SKM-1 treated with dmso at 0.1 percent for 144 hours (cell line): Measurements from ENCODE around the gene AMHR2.

Source experiments
- DNase-seq: peaks from one replicate; lab custom pipeline; 2025; ENCODE audit not compliant: unreplicated experiment; lab: John Stamatoyannopoulos, UW

AMHR2 gene

DNA sequence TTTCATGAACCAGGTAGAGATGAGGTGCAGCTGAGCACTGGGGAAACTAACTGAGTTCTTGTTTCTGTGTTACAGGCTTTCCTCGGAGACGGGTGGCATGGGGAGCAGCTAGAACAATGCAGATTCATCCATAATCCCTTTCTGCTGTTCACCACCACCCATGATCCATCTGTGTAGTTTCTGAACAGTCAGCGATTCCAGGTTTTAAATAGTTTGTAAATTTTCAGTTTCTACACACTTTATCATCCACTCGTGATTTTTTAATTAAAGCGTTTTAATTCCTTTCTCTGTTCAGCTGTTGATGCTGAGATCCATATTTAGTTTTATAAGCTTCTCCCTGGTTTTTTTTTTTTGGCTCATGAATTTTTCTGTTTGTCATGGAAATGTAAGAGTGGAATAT is 55.7 kb downstream of the AMHR2 start:
- DNase-seq = no peak

DNA sequence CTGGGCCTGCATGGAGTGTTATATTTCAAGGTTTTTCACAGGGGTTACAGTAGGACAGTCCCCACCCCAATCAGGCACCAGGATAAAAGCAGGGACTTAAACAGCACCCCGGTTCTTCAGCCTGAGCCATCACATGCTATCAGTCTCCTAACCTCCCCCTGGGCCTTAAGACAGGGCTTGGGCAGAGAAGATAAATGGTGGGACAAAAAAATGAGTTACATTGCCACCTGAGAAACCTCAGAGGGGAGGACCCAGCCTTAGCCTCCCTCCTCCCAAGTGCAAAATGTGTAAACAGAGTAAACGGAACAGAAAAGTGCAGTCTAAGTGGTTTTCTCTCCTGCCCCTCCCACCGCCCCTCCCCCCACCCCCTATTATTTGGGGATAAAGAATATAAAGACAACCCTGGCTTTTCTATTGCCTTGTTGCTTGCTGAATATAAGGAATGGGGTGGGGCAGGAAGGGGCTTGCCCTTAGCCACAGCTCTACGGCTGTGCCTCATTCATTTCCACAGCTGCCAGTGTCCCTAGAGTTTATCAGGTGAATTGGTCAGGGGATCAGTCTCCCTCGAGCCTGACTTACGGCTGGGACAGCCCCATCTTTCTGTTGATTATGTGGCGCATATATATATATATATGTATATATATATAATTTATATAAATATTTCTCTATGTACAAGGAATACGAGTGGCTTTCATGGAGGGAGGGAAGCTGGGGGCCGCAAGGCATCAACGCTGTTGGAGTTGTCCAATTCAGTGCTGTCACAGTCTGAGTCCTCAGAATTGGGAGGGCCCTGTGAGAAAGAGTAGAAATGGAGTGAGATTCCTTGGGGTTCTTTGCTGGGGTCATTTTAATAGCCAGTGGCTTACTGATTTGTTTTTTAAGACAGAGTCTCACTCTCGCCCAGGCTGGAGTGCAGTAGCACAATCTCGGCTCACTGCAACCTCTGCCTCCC is 57.1 kb downstream of the AMHR2 start:
- DNase-seq = no peak
